K562 (cell line): Measurements from ENCODE around the gene RAE1. TPM values are rescaled to one million over a fixed set of nuclear protein-coding genes. Genes with fewer than 3 reads are reported as not detected.

Experiments
- CHD2 ChIP-seq: IDR thresholded peaks from 2 replicates; pipeline ENCODE4 v1.6.1; 2011; ENCODE audit warnings: low read depth, low read length
- ETV1 ChIP-seq: fragments of 450-650 bp; conservative IDR thresholded peaks from 2 replicates; pipeline ENCODE4 v1.6.1; 2016; ENCODE audit warnings: missing genetic modification characterization, control low read depth, low read depth, missing compliant biosample characterization
- FIP1L1 ChIP-seq: fragments of 200-400 bp; formaldehyde crosslinking; IDR thresholded peaks from 2 replicates; pipeline ENCODE4 v1.6.1; 2018; ENCODE audit warnings: mild to moderate bottlenecking, low read depth, low read length; ENCODE audit not compliant: poor library complexity, severe bottlenecking
- GABPA ChIP-seq: fragments of 200-800 bp; sonication (Bioruptor generic); conservative IDR thresholded peaks from 2 replicates; pipeline ENCODE4 v1.6.1; 2016; ENCODE audit warnings: low read depth, missing genetic modification characterization, missing compliant biosample characterization
- JUNB ChIP-seq: fragments of 450-650 bp; formaldehyde crosslinking; conservative IDR thresholded peaks from 2 replicates; pipeline ENCODE4 v1.4.0; 2020; ENCODE audit warnings: mild to moderate bottlenecking
- SRSF9 ChIP-seq: fragments of 200-400 bp; formaldehyde crosslinking; IDR thresholded peaks from 2 replicates; pipeline ENCODE4 v1.6.1; 2017; ENCODE audit warnings: low read depth, low read length, borderline replicate concordance
- TEAD4 ChIP-seq, 2 experiments: sonication (generic) in 1 of 2; formaldehyde crosslinking in 1 of 2; IDR thresholded peaks; 2 replicates each; pipeline versions ENCODE4 v1.6.1 to v1.8.0; 2012 to 2022; ENCODE audit warnings: borderline replicate concordance in 1 of 2, inconsistent platforms in 1 of 2, low read length in 1 of 2, mild to moderate bottlenecking in 1 of 2, missing genetic modification reagents in 1 of 2
- TFAM ChIP-seq: fragments of 250-450 bp; sonication (Bioruptor Pico); conservative IDR thresholded peaks from 2 replicates; pipeline ENCODE4 v1.5.0; 2021; ENCODE audit warnings: mild to moderate bottlenecking, moderate library complexity
- U2AF1 ChIP-seq: fragments of 200-400 bp; formaldehyde crosslinking; optimal IDR thresholded peaks from 2 replicates; pipeline ENCODE3; 2017; ENCODE audit warnings: mild to moderate bottlenecking, low read depth, low read length, moderate library complexity
- ZNF780A ChIP-seq: fragments of 250-450 bp; sonication (Bioruptor Pico); IDR thresholded peaks from 2 replicates; pipeline ENCODE4 v1.5.0; 2021; ENCODE audit warnings: mild to moderate bottlenecking
- polyA plus RNA-seq, 8 experiments: library from polyadenylated mRNA; depleted of rRNA in 4 of 8; stranded (reverse) in 5 of 8; unstranded in 3 of 8; fragments of >200 nt; fragmentation: Nextera tagmentation in 2 of 8; fragmentation: Illumina TruSeq in 1 of 8; extraction: Ambion mirVana in 2 of 8; extraction: Trizol in 1 of 8; gene quantifications; 2 replicates each; pipeline versions ENCODE4 v1.2.1 to v1.2.3, GENCODE V29; 2011 to 2014; ENCODE audit warnings: inconsistent platforms in 1 of 8, missing spikeins in 1 of 8
- total RNA-seq, 7 experiments: library from RNA; depleted of rRNA in 6 of 7; stranded (reverse); fragments of >200 nt in 6 of 7; fragmentation: Illumina TruSeq in 2 of 7; extraction: Trizol in 2 of 7; gene quantifications; 2 replicates each; pipeline versions ENCODE4 v1.2.1 to v1.2.3, GENCODE V29; 2011 to 2021; ENCODE audit warnings: low replicate concordance in 1 of 7
- TF ChIP-seq, protein P1 (sequence below), 2 experiments: IDR thresholded peaks; 2 replicates each; pipeline ENCODE4 v1.6.1; 2012; ENCODE audit warnings: improper control_type of control experiment in 2 of 2, low read depth in 2 of 2, low read length in 2 of 2, borderline replicate concordance in 1 of 2
- TF ChIP-seq, protein P2 (sequence below): fragments of 450-650 bp; IDR thresholded peaks from 2 replicates; pipeline ENCODE4 v1.6.1; 2016; ENCODE audit warnings: mild to moderate bottlenecking
- TF ChIP-seq, protein P3 (sequence below): fragments of 450-650 bp; IDR thresholded peaks from 2 replicates; pipeline ENCODE4 v1.6.1; 2016
- TF ChIP-seq, protein P4 (sequence below): sonication (generic); formaldehyde crosslinking; IDR thresholded peaks from 2 replicates; pipeline ENCODE4 v1.8.1; 2023; ENCODE audit warnings: mild to moderate bottlenecking, missing genetic modification reagents
- TF ChIP-seq, protein P5 (sequence below): fragments of 450-650 bp; IDR thresholded peaks from 2 replicates; pipeline ENCODE4 v1.6.1; 2017; ENCODE audit warnings: antibody characterized with exemption

The RAE1 gene
- total and polyA plus RNA-seq, 9 of the 15 experiments (the other 6 are each of a cell fraction or from before 2014, with no cell fraction given): 33.7 to 248 (median 77.7) TPM

DNA sequence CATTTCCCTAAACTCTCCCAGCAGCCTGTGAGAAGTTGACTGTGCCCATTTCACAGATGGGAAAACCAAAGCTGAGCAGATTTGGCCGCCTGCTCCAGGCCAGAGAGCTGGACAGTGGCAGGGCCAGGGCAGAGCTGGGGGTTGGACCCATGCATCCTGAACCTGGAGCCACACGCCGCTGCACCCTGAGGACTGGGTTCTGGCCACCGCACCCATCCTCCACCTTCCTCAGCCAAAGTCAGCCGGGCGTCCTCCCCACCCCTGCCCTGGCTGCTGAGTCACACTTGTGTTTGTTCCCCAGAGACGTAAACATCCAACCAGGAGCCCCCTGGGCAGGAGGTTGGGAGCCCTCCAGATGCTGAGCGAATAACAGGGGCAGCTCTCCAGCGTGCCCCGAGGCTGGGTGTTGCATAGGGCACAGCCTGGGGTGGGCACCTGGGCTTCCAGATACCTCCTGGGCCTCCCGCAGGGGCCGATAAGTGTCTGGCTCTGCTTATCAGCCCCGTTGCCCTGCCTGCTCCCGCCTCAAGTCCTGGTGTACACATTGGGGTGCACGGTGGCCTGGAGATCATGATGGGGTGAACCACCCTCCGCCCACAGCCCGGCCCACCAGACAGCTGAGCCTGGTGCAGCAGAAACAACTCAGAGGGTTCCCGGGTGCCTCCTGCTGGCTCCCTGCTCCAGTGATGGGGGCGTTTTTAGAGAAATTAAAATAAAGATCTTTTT is 64.0 kb downstream of the RAE1 start (continued):
- TF ChIP-seq TFAM (CRISPR knock-in tag): no peak
- TF ChIP-seq FIP1L1: no peak
- TF ChIP-seq CHD2: 0 out of 2 replicates have a peak, but pooled peaks have one; percentile 18
- TF ChIP-seq, protein P1, sequence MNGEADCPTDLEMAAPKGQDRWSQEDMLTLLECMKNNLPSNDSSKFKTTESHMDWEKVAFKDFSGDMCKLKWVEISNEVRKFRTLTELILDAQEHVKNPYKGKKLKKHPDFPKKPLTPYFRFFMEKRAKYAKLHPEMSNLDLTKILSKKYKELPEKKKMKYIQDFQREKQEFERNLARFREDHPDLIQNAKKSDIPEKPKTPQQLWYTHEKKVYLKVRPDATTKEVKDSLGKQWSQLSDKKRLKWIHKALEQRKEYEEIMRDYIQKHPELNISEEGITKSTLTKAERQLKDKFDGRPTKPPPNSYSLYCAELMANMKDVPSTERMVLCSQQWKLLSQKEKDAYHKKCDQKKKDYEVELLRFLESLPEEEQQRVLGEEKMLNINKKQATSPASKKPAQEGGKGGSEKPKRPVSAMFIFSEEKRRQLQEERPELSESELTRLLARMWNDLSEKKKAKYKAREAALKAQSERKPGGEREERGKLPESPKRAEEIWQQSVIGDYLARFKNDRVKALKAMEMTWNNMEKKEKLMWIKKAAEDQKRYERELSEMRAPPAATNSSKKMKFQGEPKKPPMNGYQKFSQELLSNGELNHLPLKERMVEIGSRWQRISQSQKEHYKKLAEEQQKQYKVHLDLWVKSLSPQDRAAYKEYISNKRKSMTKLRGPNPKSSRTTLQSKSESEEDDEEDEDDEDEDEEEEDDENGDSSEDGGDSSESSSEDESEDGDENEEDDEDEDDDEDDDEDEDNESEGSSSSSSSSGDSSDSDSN (IDR thresholded peaks at IDR 0.05; ENCODE audit: borderline replicate concordance in 1 of 2, low read depth in 2 of 2, low read length in 2 of 2): no peak
- TF ChIP-seq, protein P2, sequence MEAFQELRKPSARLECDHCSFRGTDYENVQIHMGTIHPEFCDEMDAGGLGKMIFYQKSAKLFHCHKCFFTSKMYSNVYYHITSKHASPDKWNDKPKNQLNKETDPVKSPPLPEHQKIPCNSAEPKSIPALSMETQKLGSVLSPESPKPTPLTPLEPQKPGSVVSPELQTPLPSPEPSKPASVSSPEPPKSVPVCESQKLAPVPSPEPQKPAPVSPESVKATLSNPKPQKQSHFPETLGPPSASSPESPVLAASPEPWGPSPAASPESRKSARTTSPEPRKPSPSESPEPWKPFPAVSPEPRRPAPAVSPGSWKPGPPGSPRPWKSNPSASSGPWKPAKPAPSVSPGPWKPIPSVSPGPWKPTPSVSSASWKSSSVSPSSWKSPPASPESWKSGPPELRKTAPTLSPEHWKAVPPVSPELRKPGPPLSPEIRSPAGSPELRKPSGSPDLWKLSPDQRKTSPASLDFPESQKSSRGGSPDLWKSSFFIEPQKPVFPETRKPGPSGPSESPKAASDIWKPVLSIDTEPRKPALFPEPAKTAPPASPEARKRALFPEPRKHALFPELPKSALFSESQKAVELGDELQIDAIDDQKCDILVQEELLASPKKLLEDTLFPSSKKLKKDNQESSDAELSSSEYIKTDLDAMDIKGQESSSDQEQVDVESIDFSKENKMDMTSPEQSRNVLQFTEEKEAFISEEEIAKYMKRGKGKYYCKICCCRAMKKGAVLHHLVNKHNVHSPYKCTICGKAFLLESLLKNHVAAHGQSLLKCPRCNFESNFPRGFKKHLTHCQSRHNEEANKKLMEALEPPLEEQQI: peak; percentile 49; the same call in 1 of the 2 replicates
- TF ChIP-seq GABPA (tag): no peak
- TF ChIP-seq, protein P3, sequence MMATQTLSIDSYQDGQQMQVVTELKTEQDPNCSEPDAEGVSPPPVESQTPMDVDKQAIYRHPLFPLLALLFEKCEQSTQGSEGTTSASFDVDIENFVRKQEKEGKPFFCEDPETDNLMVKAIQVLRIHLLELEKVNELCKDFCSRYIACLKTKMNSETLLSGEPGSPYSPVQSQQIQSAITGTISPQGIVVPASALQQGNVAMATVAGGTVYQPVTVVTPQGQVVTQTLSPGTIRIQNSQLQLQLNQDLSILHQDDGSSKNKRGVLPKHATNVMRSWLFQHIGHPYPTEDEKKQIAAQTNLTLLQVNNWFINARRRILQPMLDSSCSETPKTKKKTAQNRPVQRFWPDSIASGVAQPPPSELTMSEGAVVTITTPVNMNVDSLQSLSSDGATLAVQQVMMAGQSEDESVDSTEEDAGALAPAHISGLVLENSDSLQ: no peak
- no peak for TF ChIP-seq SRSF9
- no peak for TF ChIP-seq ZNF780A (CRISPR knock-in tag)
- TF ChIP-seq U2AF1: no peak
- TF ChIP-seq TEAD4 (IDR thresholded peaks at IDR 0.05; ENCODE audit: low read length): peak; percentile 58; the same call in 1 of the 2 replicates
- no peak for TF ChIP-seq TEAD4 (CRISPR knock-in tag; IDR thresholded peaks at IDR 0.05; ENCODE audit: borderline replicate concordance)
- TF ChIP-seq, protein P4, sequence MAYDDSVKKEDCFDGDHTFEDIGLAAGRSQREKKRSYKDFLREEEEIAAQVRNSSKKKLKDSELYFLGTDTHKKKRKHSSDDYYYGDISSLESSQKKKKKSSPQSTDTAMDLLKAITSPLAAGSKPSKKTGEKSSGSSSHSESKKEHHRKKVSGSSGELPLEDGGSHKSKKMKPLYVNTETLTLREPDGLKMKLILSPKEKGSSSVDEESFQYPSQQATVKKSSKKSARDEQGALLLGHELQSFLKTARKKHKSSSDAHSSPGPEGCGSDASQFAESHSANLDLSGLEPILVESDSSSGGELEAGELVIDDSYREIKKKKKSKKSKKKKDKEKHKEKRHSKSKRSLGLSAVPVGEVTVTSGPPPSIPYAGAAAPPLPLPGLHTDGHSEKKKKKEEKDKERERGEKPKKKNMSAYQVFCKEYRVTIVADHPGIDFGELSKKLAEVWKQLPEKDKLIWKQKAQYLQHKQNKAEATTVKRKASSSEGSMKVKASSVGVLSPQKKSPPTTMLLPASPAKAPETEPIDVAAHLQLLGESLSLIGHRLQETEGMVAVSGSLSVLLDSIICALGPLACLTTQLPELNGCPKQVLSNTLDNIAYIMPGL (CRISPR knock-in tag): no peak
- TF ChIP-seq JUNB (CRISPR knock-in tag): no peak
- TF ChIP-seq, protein P5, sequence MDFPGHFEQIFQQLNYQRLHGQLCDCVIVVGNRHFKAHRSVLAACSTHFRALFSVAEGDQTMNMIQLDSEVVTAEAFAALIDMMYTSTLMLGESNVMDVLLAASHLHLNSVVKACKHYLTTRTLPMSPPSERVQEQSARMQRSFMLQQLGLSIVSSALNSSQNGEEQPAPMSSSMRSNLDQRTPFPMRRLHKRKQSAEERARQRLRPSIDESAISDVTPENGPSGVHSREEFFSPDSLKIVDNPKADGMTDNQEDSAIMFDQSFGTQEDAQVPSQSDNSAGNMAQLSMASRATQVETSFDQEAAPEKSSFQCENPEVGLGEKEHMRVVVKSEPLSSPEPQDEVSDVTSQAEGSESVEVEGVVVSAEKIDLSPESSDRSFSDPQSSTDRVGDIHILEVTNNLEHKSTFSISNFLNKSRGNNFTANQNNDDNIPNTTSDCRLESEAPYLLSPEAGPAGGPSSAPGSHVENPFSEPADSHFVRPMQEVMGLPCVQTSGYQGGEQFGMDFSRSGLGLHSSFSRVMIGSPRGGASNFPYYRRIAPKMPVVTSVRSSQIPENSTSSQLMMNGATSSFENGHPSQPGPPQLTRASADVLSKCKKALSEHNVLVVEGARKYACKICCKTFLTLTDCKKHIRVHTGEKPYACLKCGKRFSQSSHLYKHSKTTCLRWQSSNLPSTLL: no peak
- no peak for TF ChIP-seq ETV1 (tag)
